HG03066 (cell line): Measurements from ENCODE around the gene SYNPO2.

Experiments used
- ATAC-seq: cut with Tn5 transposase; IDR thresholded peaks from one replicate; pipeline ENCODE4 v1.9.1; 2021; ENCODE audit warnings: low read depth; ENCODE audit not compliant: unreplicated experiment

SYNPO2 gene

DNA sequence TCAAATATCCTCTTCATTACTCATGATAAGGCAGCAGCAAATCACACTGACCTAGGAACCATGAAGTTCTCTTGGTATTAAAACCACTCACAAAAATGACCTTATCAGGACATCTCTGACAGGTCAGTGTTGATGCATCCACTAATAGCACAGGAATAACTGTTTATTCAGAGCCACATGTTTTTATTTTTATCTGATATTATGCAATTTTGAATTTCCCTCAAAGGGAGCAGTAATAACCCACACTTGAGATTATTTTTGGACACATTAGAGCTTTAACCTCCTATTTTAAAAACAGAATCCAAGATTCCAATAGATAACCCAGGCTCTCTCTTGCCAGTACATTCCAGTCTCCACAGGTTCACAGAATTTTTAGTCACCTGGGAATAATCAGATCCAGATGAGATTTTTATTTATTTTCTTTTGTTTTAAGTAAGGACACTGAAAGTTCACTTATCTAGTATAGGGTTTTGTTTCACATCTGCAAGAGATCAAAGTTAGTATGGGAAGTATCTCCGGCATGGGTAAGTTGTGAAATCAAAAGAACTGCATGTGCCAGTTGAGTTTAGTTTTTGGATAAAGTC, 210.7 kb downstream of the SYNPO2 start:
- ATAC-seq: no peak

DNA sequence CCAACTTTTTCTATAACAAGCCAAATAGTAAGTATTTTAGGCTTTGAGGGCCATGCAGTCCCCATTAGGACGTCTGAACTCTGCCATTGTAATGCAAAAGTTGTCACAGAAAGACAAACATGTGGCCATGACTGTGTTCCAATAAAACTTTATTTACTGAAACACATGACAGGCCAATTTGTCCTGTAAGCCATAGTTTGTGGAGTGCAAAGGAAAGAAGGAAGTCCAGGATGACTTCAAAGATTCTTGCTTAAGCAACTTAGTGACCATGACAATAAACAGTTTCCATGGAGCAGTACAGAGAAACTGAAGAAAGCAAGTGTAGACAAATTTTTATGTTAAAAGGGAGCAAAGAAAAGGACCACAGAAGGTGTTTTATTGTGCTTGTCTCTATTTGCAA, 212.0 kb downstream of the SYNPO2 start:
- no peak for ATAC-seq

DNA sequence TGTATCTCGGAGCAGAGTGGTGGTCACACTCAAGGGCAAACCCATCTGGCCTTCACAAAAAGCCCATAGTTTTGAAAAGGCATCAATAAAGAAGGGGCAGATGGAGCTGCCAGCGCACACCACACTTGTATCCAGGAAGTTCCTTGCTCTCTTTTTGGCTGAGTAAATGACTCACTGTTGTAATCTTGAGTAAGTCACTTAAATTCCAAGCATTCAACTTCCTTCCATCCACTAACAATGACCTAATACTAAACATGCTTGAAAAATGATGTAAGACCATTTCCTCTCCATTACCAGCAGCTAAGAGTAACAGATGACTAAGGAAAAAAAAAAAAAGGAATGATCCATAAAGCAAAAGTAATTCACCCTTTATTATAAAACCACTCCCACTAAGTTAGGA, 214.6 kb downstream of the SYNPO2 start:
- ATAC-seq: no peak

DNA sequence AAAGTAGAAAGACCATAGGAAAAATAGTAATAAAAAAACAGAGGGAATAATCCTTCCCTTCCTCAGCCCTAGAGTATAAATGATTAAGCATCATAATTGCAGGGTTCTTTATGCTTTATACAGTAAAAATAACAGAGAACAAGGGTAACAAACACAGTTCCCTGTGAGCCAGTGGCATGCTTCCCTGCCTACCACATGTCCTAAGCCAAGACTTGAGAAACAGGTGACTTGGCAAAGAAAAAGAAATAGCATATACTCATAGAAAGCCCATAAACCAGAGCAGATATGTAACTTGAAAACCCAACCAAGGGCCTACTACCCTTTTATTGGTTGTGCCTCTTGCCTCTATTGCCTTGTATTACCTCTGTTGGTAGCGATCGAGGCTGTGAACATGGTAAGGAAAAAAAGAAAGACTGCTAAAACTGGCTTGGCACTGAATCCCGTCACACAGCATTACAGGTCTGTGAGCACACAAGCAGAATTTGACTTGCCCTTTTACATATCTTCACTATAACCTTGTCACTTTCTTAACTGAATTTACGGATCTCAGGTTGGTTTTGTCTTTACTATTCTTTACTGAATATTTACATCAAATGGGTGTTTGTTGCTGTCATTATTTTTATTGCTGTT, 216.1 kb downstream of the SYNPO2 start:
- no peak for ATAC-seq

DNA sequence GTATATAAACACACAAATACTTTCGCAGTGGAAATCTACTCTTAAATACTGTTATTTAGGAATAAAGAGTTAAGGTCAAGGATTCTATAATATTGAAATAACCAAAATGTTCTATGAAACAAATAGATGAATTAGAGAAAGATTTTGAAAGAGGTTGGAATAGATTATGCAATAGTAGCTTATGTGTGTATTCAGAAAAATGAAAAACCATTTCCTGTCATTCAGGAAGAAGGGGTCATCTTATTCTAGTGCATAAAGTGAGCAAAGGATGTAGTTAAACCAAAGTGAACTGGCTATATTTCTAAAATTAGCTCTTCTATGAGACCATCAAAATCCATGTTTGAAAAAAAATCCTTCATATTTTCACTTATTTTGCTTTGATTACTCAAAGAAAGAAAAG, 217.0 kb downstream of the SYNPO2 start:
- no peak for ATAC-seq

DNA sequence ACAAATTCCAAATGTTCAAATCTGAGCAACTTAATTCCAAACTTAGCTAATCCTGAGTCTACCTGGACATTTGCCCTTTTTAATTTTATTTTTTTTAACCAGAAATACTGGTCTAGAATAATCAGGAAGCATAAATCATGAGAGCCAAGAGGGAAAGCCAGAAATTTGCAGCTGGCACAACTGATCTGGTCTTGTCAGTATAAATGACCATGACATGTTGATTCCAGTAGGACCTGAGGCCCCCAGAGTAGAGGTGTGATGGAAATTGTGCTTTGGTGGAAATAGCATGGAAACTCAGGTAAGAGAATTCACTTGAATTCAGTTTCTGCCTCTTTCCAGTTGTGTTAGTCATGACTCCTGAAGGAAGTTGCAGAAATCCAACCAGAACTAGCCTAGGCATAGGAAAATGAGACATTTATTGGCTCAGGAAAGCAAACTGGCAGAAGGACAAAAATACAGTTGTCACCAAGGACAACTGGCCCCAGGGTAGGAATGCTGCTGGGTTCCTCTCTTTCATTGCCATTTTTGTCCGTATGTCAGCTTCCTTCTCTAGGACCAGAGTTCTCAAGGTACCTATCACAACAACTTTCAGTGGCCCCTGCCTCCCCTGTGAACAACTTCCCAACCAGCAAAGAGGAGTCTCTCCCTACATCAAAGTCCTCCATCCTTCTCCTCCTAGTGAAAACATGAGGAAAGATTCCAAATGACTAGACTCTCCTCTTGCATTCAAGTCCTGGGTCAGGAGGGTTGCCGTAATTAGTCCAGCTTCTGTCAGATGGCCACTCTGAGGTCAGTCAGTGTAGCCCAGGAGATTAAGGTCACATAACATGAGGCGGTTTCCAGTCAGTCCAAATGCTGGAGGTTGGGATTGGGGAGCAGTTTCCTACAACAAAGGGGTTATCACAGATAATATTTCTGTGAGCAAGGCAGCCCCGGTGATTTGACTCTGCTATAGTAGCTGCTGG, 217.7 kb downstream of the SYNPO2 start:
- no peak for ATAC-seq

DNA sequence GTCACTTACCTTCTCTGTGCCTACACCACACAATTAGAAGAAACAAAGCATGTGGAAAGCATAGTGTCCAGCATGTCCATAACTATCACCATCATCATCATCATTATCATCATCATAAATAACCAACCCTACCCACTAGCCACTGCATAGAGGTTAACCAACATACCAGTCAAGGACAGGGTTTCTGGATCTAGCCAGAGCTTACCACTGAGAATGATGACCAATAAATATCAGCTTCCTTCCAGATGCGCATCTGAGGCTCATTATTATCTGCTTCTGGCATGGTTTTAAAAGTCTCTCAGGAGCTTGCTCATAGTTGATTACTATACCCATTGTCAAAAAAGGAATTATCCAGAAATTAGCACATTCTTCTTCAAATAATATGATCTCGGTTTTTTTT, 221.5 kb downstream of the SYNPO2 start:
- no peak for ATAC-seq
